22Rv1 (cell line): Measurements from ENCODE around the gene ASF1B.

Experiments used
- ZFX ChIP-seq: fragments of 450-650 bp; IDR thresholded peaks from 2 replicates; pipeline ENCODE4 v1.6.1; 2017; ENCODE audit warnings: antibody characterized with exemption, borderline replicate concordance
- TF ChIP-seq, protein P1 (sequence below): fragments of 450-650 bp; IDR thresholded peaks from 2 replicates; pipeline ENCODE4 v1.5.1; 2017; ENCODE audit warnings: mild to moderate bottlenecking

DNA sequence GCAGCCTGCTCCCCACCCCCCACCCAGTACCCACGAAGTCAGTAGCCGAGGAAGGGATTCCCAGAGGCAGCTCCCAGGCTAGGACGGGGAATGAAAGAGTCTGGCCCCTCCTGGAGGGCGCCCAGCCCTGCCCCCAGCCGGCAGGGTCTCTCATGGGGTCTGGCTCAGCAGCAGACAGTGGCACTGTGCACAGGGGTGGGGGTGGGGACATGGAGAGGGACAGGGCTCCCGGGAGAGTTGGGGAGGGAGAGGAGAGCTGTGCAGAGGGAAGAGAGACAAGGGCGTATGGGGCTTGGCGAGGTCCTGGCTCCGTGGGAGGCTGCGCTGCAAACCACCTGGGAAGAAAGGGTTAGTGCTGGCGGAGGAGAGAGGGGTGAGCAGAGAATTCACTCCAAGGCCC, 27.7 kb upstream of the ASF1B start:
- TF ChIP-seq, protein P1, sequence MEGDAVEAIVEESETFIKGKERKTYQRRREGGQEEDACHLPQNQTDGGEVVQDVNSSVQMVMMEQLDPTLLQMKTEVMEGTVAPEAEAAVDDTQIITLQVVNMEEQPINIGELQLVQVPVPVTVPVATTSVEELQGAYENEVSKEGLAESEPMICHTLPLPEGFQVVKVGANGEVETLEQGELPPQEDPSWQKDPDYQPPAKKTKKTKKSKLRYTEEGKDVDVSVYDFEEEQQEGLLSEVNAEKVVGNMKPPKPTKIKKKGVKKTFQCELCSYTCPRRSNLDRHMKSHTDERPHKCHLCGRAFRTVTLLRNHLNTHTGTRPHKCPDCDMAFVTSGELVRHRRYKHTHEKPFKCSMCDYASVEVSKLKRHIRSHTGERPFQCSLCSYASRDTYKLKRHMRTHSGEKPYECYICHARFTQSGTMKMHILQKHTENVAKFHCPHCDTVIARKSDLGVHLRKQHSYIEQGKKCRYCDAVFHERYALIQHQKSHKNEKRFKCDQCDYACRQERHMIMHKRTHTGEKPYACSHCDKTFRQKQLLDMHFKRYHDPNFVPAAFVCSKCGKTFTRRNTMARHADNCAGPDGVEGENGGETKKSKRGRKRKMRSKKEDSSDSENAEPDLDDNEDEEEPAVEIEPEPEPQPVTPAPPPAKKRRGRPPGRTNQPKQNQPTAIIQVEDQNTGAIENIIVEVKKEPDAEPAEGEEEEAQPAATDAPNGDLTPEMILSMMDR = no peak
- no peak for TF ChIP-seq ZFX
